Vagina (tissue), 2 donors: ENCODE results near the gene SLC25A43. TPM values are rescaled to one million over a fixed set of nuclear protein-coding genes. Genes with fewer than 3 reads are reported as not detected.
"Not testable (repeated sequence)": the region's sequence is repeated elsewhere in the genome, so short reads cannot be mapped to it uniquely, and the experiment has no call there.

ENCODE experiments used
- DNase-seq, 2 donors: peaks; one replicate each; pipeline ENCODE4 v3.0.0-alpha.2; 2017; ENCODE audit errors: extremely low spot score in 2 of 2
- H3K27ac ChIP-seq: fragments of 200-600 bp; sonication (generic); one replicate; pipeline ENCODE4 v1.5.1; 2019
- H3K27me3 ChIP-seq: fragments of 200-600 bp; sonication (generic); one replicate; pipeline ENCODE4 v1.5.1; 2019
- H3K36me3 ChIP-seq, 2 donors: fragments of 200-600 bp; sonication (generic); one replicate each; pipeline ENCODE4 v1.5.1; 2017 to 2019
- H3K4me1 ChIP-seq: fragments of 200-600 bp; sonication (generic); one replicate; pipeline ENCODE4 v1.5.1; 2019
- H3K4me3 ChIP-seq, 2 donors: fragments of 200-600 bp; sonication (generic); 1 replicate in 1 of 2; 2 replicates in 1 of 2; pipeline ENCODE4 v1.5.1; 2016 to 2019
- H3K9me3 ChIP-seq: fragments of 200-600 bp; sonication (generic); one replicate; pipeline ENCODE4 v1.5.1; 2019
- POLR2A ChIP-seq, 2 donors: fragments of 450-650 bp; IDR thresholded peaks; one replicate each; pipeline ENCODE4 v1.6.1; 2017; ENCODE audit warnings: antibody characterized with exemption in 2 of 2, mild to moderate bottlenecking in 2 of 2, moderate library complexity in 2 of 2
- POLR2AphosphoS5 ChIP-seq, 2 donors: sonication (generic); formaldehyde crosslinking; IDR thresholded peaks; one replicate each; pipeline ENCODE4 v1.9.0; 2017; ENCODE audit warnings: antibody characterized with exemption in 2 of 2, mild to moderate bottlenecking in 2 of 2, low read depth in 1 of 2; ENCODE audit not compliant: insufficient read depth in 1 of 2
- intact Hi-C: fragments of 100-400 bp; cut with DNase I; formaldehyde crosslinking; loops from one replicate; pipeline ENCODE4 v1.15.1; 2023
- total RNA-seq: library from RNA; depleted of rRNA; stranded (reverse); fragments of >200 nt; gene quantifications from one replicate; pipeline ENCODE4 v1.2.3, GENCODE V29; 2016
- TF ChIP-seq, protein P1 (sequence below), 3 experiments: fragments of 450-650 bp in 2 of 3; fragments of 200-600 bp in 1 of 3; sonication (generic) in 1 of 3; IDR thresholded peaks; one replicate each; pipeline ENCODE4 v1.5.1; 2017 to 2019; ENCODE audit warnings: antibody characterized with exemption in 3 of 3, mild to moderate bottlenecking in 2 of 3, moderate library complexity in 2 of 3

Gene SLC25A43
- total RNA-seq, 1 donor from 2014 or later, result 25.5 TPM

- Histone ChIP-seq H3K27me3 (no peaks in the 10 kb centered on the region), H3K4me3 (no peak overlapping the region), H3K36me3 (no peaks in the 10 kb centered on the region), H3K9me3 (no peaks in the 10 kb centered on the region), H3K27ac (no peak overlapping the region), H3K4me1 (no peaks in the 10 kb centered on the region)
- DNase-seq, result no peak
- intact Hi-C loops, result no loop called here
- TF ChIP-seq, protein P1, sequence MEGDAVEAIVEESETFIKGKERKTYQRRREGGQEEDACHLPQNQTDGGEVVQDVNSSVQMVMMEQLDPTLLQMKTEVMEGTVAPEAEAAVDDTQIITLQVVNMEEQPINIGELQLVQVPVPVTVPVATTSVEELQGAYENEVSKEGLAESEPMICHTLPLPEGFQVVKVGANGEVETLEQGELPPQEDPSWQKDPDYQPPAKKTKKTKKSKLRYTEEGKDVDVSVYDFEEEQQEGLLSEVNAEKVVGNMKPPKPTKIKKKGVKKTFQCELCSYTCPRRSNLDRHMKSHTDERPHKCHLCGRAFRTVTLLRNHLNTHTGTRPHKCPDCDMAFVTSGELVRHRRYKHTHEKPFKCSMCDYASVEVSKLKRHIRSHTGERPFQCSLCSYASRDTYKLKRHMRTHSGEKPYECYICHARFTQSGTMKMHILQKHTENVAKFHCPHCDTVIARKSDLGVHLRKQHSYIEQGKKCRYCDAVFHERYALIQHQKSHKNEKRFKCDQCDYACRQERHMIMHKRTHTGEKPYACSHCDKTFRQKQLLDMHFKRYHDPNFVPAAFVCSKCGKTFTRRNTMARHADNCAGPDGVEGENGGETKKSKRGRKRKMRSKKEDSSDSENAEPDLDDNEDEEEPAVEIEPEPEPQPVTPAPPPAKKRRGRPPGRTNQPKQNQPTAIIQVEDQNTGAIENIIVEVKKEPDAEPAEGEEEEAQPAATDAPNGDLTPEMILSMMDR (IDR thresholded peaks at IDR 0.05), result no peak
- TF ChIP-seq POLR2A (IDR thresholded peaks at IDR 0.05), result no peak
- TF ChIP-seq POLR2AphosphoS5 (IDR thresholded peaks at IDR 0.05; ENCODE audit: insufficient read depth in 1 of 2, low read depth in 1 of 2), result no peak
Measured at GRCh38 chrX:119374736-119375135, 24.4 kb upstream of the SLC25A43 start.

DNA sequence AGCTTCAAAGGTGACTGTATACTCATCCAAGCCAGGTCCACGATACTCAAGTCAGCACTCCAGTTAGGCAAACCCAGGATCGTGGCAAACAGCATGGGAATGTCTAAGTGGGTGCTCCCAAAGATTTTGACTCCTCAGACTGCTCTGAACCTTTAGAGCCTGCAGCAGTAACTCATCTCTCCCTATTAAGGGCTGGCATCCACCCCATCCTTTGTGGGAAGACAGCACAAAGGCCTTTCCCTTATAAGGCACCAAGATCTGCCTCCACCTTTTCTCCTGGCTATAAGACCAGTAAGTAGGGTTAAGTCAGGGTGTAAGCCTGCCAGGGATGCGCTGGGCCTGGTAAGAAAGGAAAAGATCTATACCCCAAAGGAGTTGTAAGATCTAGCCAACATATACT lies 23.6 kb upstream of the SLC25A43 start:
- Histone ChIP-seq H3K4me3 (no peak overlapping the region), H3K9me3 (no peaks in the 10 kb centered on the region), H3K27me3 (no peaks in the 10 kb centered on the region), H3K4me1 (no peaks in the 10 kb centered on the region), H3K36me3 (no peaks in the 10 kb centered on the region), H3K27ac (no peak overlapping the region)
- intact Hi-C loops, result no loop called here
- TF ChIP-seq POLR2AphosphoS5 (IDR thresholded peaks at IDR 0.05; ENCODE audit: insufficient read depth in 1 of 2, low read depth in 1 of 2), result no peak
- TF ChIP-seq, protein P1 (IDR thresholded peaks at IDR 0.05), result no peak
- TF ChIP-seq POLR2A (IDR thresholded peaks at IDR 0.05), result no peak
- no peak for DNase-seq

DNA sequence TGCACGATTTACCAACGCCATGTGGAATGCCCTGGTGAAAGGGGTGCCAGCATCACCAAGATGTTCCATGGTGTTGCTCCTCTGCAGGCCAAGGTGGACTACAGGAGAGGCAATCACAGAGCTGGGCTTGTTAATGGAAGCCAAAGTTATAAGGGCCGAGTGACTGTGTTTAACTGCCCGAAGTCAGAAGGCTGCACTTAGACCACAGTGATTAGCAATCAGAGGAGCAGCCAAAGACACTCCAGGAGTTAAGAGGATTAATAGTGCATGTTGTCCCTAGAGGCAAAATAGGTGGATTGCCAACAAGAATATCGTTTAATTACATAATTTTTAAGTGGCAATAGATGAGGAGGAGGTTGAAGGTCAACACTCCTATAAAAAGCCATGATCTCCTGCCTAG lies 22.8 kb upstream of the SLC25A43 start:
- Histone ChIP-seq H3K9me3 (no peaks in the 10 kb centered on the region), H3K27ac (no peak overlapping the region), H3K4me1 (no peaks in the 10 kb centered on the region), H3K27me3 (no peaks in the 10 kb centered on the region), H3K36me3 (no peaks in the 10 kb centered on the region), H3K4me3 (no peak overlapping the region)
- no peak for TF ChIP-seq POLR2A (IDR thresholded peaks at IDR 0.05)
- TF ChIP-seq, protein P1 (IDR thresholded peaks at IDR 0.05), result no peak
- no peak for TF ChIP-seq POLR2AphosphoS5 (IDR thresholded peaks at IDR 0.05; ENCODE audit: insufficient read depth in 1 of 2, low read depth in 1 of 2)
- intact Hi-C loops, result no loop called here
- no peak for DNase-seq

DNA sequence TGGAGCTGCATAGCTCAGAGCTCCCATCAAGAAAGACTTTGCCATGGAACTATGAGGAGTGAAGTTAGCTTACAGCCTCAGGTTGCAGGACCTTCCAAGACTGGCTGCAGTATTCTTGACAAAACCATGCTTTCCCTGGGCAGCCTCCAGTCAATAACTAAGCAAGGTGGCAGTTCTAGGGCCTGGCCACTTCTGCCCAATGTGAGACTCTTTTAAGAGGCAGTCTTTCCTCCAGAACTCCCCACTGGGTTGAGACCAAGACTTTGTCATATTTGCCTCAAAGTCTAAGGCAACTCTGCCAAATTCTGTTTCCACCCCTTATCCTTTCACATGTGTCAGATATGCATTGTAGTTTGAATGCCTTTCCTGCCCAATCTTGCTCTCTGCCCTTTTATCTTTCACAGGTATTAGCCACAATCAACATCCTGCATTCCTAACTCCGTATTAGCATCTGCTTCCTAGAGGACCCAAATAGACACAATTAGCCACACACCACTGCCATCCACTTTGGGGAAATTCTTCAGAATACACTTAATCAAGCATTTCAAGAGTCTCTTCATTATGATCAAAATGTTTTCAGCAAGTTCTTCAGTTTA lies 17.7 kb upstream of the SLC25A43 start:
- H3K27me3 ChIP-seq, result no peaks in the 10 kb centered on the region
- H3K4me1 ChIP-seq, result no peaks in the 10 kb centered on the region
- intact Hi-C loops, result no loop called here
- H3K9me3 ChIP-seq, result no peaks in the 10 kb centered on the region
- no peak overlapping the region for H3K4me3 ChIP-seq
- DNase-seq, result no peak
- no peak overlapping the region for H3K27ac ChIP-seq
- H3K36me3 ChIP-seq, result no peaks in the 10 kb centered on the region
- TF ChIP-seq, protein P1 (IDR thresholded peaks at IDR 0.05), result no peak
- TF ChIP-seq POLR2A (IDR thresholded peaks at IDR 0.05) (no peak), POLR2AphosphoS5 (IDR thresholded peaks at IDR 0.05; ENCODE audit: insufficient read depth in 1 of 2, low read depth in 1 of 2) (no peak)

DNA sequence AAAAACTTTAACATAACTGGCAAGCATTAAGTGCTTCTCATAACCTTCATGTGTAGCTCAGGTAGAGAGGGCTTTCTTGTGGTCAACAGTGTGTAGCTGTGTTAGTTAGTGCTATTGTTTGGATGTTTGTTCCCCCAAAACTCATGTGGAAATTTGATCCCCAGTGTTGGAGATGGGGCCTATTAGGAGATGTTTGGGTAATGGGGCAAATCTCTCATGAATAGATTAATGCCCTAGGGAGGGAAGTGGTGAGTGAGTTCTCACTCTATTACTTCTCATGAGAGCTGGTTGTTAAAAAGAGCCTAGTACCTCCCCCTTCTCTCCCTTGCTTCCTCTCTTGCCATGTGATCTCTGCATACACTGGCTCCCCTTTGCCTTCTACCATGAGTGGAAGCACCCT lies 16.5 kb upstream of the SLC25A43 start:
- intact Hi-C loops, result no loop called here
- no peak for DNase-seq
- Histone ChIP-seq H3K9me3 (no peaks in the 10 kb centered on the region), H3K27ac (no peak overlapping the region), H3K4me3 (no peak overlapping the region), H3K27me3 (no peaks in the 10 kb centered on the region), H3K36me3 (no peaks in the 10 kb centered on the region), H3K4me1 (no peaks in the 10 kb centered on the region)
- TF ChIP-seq POLR2AphosphoS5 (IDR thresholded peaks at IDR 0.05; ENCODE audit: insufficient read depth in 1 of 2, low read depth in 1 of 2), result no peak
- no peak for TF ChIP-seq POLR2A (IDR thresholded peaks at IDR 0.05)
- TF ChIP-seq, protein P1 (IDR thresholded peaks at IDR 0.05), result no peak

- H3K27me3 ChIP-seq, H3K36me3 ChIP-seq, H3K9me3 ChIP-seq, H3K4me1 ChIP-seq, H3K4me3 ChIP-seq, DNase-seq, H3K27ac ChIP-seq, intact Hi-C loops: not testable (repeated sequence)
Measured at GRCh38 chrX:119386685-119387084, 12.5 kb upstream of the SLC25A43 start.

DNA sequence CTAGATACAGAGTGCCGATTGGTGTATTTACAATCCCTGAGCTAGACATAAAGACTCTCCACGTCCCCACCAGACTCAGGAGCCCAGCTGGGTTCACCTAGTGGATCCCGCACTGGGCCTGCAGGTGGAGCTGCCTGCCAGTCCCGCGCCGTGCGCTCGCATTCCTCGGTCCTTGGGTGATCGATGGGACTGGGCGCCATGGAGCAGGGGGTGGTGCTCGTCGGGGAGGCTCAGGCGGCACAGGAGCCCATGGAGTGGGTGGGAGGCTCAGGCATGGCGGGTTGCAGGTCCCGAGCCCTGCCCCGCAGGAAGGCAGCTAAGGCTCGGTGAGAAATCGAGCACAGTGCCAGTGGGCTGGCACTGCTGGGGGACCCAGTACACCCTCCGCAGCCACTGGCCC lies 11.7 kb upstream of the SLC25A43 start:
- H3K4me1 ChIP-seq, DNase-seq, H3K27me3 ChIP-seq, H3K27ac ChIP-seq, H3K9me3 ChIP-seq, intact Hi-C loops, H3K4me3 ChIP-seq, H3K36me3 ChIP-seq: not testable (repeated sequence)
